ENCODE results near the gene VASP.

The VASP gene

GRCh38 chr19:45506989-45507871, at the start of gene VASP:
TSS of gene VASP (plus strand) at chr19:45507479. CDS start at chr19:45507772, 293 bp downstream.
- DNase-seq (ENCODE audit: low spot score), result peak; percentile 88

- DNase-seq (ENCODE audit: low spot score), result no peak
These were observed 49.5 kb upstream of the VASP start for GRCh38 chr19:45457776-45458175.

GRCh38 chr19:45460807-45461347, 46.4 kb upstream of the VASP start:
- no peak for DNase-seq (ENCODE audit: low spot score)

- no peak for DNase-seq (ENCODE audit: low spot score)
These were observed 45.1 kb upstream of the VASP start for GRCh38 chr19:45462174-45462573.

- DNase-seq (ENCODE audit: low spot score), result no peak
These were observed 44.0 kb upstream of the VASP start for GRCh38 chr19:45463241-45463640.

- no peak for DNase-seq (ENCODE audit: low spot score)
These were observed 43.0 kb upstream of the VASP start for GRCh38 chr19:45464274-45464673.

GRCh38 chr19:45464852-45465441, 42.3 kb upstream of the VASP start:
- DNase-seq (ENCODE audit: low spot score), result no peak

GRCh38 chr19:45467115-45467455, 40.2 kb upstream of the VASP start:
- DNase-seq (ENCODE audit: low spot score), result no peak

- peak; percentile 98 for DNase-seq (ENCODE audit: low spot score)
These were observed 39.7 kb upstream of the VASP start, which contains the start of gene FOSB for GRCh38 chr19:45467456-45468158. TSS of gene FOSB (plus strand) at chr19:45467996. CDS start at chr19:45468587, 591 bp downstream.

GRCh38 chr19:45468159-45468651, 39.1 kb upstream of the VASP start:
- DNase-seq (ENCODE audit: low spot score), result no peak

GRCh38 chr19:45468803-45469131, 38.5 kb upstream of the VASP start:
- peak; percentile 68 for DNase-seq (ENCODE audit: low spot score)

GRCh38 chr19:45469132-45469944, 37.9 kb upstream of the VASP start:
- DNase-seq (ENCODE audit: low spot score), result peak; percentile 96

- DNase-seq (ENCODE audit: low spot score), result no peak
These were observed 37.1 kb upstream of the VASP start for GRCh38 chr19:45469945-45470761.

- no peak for DNase-seq (ENCODE audit: low spot score)
These were observed 36.6 kb upstream of the VASP start for GRCh38 chr19:45470762-45471081.

GRCh38 chr19:45471111-45471930, 36.0 kb upstream of the VASP start:
- no peak for DNase-seq (ENCODE audit: low spot score)

- DNase-seq (ENCODE audit: low spot score), result no peak
These were observed 35.2 kb upstream of the VASP start for GRCh38 chr19:45471931-45472562.

GRCh38 chr19:45472563-45473366, 34.5 kb upstream of the VASP start:
- DNase-seq (ENCODE audit: low spot score), result no peak

GRCh38 chr19:45473367-45473681, 34.0 kb upstream of the VASP start:
- no peak for DNase-seq (ENCODE audit: low spot score)

Data from LoVo (cell line).